Head of caudate nucleus (tissue), 42 donors: ENCODE results near the gene QKI.

Experiments
- DNase-seq, 42 donors: peaks; one replicate each; pipeline versions ENCODE4 v3.0.0 to v3.0.0-alpha.2; 2020 to 2021; ENCODE audit warnings: mixed read lengths in 7 of 42
- intact Hi-C: fragments of 100-400 bp; cut with DNase I; formaldehyde crosslinking; loops from one replicate; pipeline ENCODE4 v1.15.0; 2022

The QKI gene

DNA sequence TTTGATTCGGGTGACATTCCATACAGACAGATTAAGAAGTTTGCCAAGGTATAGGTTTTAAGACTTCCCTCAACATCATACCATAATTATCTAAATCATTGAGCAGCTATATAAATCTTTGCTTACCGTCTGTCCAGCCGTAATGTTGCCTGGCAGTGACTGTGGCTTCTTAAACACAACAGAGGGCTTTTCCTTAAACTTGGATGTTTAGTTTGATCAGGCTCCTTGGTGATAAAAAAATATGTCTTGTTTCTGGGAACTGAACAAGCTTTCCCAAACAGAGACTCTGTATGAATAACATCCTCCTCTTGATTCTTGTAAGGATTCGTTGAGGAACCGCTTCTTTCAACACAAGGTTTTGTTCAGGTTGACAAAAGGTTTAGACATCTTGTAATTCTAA, 130.9 kb downstream of the QKI start:
- no peak for DNase-seq
- intact Hi-C loops = no loop called here

DNA sequence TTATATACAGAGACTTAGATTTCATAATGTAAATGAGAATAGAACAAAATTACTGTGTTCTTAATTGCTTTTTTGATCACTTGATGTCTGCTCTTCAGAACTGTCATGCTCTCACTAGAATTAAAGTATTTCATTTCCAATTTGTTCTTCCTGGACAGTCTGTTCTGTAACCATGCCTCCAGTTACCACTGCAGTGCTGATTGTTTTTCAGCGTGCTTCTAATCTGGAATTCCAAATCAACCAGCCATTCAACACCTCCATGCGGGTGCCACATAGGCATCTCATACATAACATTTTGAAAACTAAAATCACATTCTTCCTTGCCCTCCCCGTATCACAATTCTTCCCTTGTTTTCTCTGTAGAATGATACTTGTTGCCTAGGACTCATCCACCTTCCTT, 132.8 kb downstream of the QKI start:
- DNase-seq = no peak

DNA sequence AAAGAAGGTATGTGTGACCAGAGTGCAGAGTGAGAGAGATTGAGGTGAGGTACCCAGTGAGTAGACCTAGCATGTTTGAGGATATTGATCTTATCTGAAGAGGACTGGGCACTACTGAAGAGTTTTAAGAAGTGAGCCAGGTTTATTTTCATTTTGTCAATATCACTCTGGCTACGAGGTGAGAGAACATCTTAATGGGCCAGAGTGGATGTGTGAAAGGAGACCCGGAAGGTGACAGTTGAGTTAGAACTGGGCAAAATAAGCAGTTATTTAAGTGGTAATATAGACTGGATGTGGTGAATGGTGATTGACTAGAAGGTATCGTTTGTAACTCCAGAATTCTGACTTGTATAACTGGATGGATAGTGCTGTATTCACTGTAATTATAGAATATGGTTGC, 134.1 kb downstream of the QKI start:
- no peak for DNase-seq
- intact Hi-C loops = no loop called here

More for the DNA sequence above, 132.8 kb downstream of the QKI start:
- intact Hi-C loops = no loop called here

DNA sequence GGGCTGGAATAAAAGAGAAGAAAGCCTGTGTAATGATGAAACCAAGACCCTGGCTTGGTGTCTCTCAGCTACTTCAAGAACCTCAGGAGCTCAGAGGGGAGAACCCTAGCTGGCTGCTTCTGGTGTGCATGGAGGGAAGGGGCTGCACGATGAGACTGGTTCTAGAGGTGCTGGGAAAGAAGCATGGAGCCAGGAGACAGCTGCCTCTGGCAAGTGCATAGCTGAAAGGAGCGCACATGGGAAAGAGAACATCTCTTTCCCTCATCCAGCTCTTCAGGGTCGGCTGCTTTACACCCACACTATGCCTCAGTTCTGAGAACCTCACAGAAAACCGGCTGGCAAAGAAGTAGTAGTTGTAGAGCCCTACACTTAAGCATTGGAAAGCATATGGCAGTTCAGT, 139.5 kb downstream of the QKI start:
- intact Hi-C loops = no loop called here
- DNase-seq = no peak

DNA sequence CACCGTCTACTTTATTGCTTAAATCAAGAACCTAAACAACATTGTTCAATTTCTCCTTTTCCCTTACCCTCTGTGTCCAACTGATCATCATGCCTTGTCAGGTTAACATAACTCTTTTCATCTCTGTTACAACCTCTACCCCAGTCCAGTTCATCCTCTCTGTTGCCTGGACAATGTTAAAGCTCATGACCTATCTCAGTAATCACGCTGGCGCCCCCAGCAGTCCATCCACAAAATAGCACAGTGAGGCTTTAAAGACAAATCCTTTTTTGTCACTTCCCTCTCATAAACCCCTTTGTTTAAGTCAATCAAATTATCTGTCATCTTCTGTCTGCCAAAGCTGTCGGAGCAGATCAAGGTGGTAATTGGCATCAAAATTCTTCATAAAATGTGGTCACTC, 140.1 kb downstream of the QKI start:
- peak in 25 of 42 donors; percentile 24 to 80 (median 50) for DNase-seq
- intact Hi-C loops = no loop called here

DNA sequence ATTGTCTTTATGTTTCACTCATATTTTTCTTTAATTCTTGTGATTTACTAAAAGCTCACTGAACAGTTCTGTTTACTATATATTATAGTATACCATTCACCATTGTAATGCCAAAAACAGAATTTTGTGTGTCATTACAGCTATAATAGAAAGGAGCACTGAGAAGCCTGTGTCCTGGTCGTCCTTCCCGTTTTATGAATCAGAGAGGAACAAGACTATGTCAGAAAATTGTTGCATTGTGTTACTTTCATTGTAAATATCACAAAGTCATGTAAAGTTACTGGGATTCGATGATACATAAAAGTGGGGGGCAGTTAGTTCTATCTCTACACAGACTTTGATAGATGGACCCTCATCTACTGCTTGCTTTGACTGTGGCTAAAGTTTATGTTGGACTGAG, 145.1 kb downstream of the QKI start:
- intact Hi-C loops = no loop called here
- DNase-seq = no peak

DNA sequence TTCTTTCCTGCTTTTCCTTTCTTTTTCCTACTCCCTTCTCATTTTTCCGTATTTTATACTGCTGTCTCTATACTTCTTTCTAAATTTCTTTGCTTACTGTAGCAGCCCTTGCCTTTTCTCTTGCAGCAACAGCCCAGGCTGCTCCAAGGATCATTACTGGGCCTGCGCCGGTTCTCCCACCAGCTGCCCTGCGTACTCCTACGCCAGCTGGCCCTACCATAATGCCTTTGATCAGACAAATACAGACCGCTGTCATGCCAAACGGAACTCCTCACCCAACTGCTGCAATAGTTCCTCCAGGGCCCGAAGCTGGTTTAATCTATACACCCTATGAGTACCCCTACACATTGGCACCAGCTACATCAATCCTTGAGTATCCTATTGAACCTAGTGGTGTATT, 148.8 kb downstream of the QKI start:
- intact Hi-C loops = no loop called here
- DNase-seq = peak in 13 of 42 donors; percentile 31 to 72 (median 49)

DNA sequence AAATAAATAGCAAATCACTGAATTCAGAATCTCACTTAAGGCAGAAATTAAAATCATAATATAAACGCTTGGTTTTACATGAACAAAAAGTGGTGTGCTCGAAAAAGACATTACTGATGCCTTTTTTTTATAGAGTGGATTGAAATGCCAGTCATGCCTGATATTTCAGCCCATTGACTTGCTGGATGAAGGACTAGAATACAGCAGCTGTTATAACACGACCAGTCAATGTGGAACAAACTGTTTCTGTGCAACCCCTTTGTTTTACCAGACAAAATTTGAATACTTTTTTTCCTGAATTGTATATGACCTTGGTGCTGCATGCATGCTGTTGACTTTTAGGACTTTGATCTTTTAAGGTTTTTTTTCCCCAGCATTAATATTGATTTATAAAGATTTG, 150.0 kb downstream of the QKI start:
- intact Hi-C loops = no loop called here
- no peak for DNase-seq

DNA sequence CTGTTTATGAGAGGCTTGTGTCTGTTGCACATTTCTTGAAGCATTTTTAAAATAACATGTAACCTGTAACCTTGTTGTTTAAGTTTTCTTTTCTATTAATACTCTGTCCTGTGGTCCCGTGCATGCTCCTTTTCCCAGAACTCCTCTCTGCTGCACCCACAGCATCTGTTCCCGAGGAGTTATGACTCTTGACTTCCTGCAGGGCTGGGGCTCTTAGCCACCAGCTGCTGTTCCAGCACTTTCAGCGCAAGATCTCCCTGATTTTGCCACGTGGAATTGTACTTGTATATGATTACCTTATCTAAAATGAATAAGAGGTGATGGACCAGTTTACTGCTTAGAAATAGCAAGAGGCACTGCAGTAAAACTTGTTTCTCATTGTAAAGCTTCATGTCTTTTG, 150.6 kb downstream of the QKI start:
- intact Hi-C loops = no loop called here
- DNase-seq = no peak

DNA sequence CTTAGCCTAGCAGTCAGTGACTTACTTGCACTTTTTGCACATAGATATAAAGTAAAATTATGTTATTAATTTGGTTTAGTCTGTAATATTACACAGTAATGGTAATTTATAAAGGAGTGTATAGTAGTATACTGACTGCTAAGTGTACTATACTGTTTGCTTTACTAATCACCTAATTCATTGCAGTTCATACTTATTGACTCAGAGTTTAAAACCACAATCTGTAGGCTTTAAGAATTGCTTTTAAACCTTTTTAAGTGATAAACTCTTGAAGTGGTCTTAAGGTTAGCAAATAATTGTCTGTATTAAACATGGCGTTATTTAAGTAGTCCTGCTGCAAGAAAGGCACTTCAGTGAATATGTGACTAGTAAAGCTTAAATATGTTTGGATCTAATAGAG, 151.5 kb downstream of the QKI start:
- no peak for DNase-seq
- intact Hi-C loops = no loop called here

DNA sequence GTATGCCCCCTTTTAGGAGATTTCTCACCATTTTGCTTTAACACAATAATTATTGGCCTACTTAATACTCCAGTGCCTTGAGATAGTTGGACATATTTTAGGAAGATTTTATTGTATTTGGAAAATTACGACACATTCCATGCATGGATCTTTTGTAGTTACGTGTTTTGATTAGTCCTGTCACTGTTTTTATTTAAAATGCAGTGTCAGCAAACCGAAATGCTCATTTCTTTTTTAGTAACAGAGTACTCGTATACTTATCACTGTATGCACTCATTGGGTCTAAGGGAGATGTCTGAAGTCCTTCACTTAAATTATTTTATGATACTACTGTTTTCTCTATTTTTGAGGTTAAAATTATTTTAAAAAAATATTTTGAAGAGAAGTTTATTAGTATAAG, 153.8 kb downstream of the QKI start:
- intact Hi-C loops = no loop called here
- DNase-seq = no peak

DNA sequence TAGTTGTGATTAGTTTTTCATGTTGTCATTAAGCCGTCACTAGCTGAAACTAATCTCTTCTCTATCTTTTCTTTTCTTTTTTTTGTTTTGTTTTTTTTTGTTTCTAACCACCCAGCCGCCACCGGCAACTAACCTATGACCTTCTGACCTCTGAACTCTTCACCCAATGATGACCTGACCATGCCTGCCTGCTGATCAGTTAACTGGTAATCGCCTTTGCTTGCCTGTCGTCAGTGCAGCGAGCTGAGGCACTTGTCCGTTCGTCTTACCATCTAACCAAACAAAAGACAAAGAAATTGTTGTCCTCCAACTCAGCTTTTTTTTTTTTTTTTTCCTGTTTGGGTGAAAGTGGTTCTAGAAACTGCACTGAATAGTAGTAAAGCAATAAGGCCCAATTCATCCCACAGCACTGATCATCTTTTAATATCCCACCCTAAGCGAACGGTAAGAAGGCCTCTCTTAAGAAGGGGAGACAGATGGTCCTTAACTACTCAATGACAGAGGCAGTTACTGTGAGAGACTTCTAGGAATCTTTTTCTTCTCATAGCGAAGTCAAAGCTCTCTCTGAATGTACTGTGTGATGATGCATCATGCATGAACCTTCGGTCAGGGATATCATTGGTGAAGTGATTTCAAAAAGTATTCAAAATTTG, 156.2 kb downstream of the QKI start:
- DNase-seq = peak in 3 of 42 donors; percentile 29 to 66 (median 54)
- intact Hi-C loops = loop anchor here (5.0 to 10.0 kb wide), 2 partner anchors 138 to 386 kb away; no protein-coding TSS in a partner anchor

DNA sequence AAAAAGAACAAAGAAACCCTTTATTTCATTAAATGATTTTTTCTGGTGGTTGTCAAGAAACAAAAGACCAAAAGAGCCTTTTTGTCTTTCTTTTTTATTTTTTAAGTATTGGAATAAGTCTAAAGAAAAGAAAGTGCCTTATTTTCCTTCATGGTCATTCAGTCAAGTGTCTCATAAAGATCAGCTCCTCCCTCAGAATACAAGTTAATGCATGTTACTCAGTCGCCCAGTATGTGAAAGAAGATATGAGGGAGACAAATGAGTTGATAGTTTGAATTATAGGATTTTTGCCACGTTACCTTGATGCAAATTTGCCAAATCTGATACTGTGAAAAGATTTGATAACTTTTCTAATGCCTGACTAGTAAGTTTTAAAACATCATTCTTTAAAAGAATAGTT, 157.2 kb downstream of the QKI start:
- no peak for DNase-seq
- intact Hi-C loops = loop anchor here (5.0 to 10.0 kb wide), 2 partner anchors 139 to 387 kb away; no protein-coding TSS in a partner anchor

DNA sequence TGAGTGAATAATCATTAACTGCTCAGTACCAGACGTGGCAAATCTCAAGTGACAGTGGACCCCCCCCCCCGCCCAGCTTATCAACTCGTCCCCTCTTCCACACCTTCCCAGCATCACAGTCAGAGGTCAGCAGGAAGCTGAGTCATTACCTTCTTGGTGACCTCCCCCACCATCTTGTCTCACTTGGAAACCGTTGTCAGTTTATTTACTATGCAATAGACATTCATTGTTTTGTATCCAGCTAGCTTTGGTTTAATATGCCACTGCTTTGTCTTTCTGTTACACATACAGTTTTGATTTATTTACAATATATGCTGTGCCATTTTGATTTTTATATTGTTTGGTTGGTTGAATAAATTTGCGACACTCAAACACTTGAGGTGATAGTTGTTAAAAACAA, 158.1 kb downstream of the QKI start:
- intact Hi-C loops = loop anchor here (5.0 to 10.0 kb wide), 2 partner anchors 140 to 388 kb away; no protein-coding TSS in a partner anchor
- no peak for DNase-seq

DNA sequence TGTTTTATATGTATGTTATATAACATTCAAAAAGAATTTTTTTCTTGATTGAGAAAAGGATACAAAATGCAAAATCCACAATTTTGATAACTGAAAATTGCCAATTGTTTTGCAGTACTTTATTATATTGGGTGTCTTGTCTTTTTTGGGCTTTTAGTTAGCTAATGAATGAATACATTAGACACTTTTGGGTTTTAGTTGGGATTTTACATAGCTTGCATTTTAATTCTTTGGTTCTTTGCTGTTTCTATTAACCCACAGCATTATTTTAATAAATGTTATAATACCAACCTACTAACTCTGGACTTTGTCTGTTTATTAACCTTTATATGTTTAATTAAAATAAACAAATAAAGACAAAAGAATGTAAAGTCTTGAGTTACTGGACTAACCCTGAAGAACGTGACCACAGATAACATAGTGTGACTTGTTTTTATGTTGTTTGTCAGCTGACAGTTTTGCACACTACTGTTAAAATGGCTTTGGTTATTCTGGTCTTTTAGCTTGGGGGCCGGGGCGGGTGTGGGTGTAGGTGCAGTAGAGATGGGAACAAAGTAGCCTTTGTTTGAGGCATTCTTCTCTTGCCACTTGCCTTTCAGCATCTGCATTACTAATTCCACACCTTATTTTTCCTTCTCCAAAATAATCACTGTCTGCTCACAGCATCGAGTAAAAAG, 159.1 kb downstream of the QKI start:
- DNase-seq = no peak
- intact Hi-C loops = loop anchor here (5.0 to 10.0 kb wide), 2 partner anchors 141 to 389 kb away; no protein-coding TSS in a partner anchor

DNA sequence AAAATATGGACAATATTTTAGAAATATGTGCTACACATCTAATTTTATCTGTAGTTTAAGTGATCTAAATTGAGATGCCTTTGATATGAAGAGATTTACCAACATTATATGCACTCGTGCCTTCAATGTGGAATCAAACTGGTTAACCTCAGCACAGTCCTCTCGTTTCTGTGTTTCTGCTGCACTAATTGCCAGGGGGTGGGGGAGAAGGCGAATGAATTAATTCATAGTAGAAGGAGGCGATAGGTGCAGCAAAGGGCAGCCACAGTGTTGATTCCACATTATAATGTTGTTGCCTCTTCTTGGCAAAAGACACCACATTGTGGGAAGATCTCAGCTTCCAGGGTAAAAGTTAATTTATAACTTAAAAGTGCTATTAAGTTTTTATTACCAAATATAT, 161.6 kb downstream of the QKI start:
- intact Hi-C loops = loop anchor here (10.0 kb wide), 1 partner anchor 391 kb away; no protein-coding TSS in a partner anchor
- DNase-seq = no peak

DNA sequence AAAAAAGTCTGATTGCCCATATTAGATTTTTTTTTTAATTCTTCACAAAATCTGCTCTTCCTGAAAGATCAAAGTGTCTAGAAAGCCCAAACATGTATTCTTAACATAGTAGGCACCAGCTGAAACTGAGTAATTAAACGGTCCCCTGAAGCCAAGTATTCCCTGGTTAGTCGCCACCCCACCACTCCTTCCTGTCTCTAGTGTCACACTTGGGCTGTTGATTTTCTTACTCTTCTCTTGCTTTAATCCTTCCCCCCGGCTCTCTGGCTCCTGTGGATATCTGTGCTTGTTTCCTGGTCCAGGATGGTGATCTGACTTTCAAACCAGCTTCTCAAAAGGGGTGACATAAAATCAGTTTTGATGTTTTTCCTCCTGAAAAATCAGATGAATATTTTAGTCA, 162.9 kb downstream of the QKI start:
- intact Hi-C loops = loop anchor here (10.0 kb wide), 1 partner anchor 393 kb away; no protein-coding TSS in a partner anchor
- no peak for DNase-seq

DNA sequence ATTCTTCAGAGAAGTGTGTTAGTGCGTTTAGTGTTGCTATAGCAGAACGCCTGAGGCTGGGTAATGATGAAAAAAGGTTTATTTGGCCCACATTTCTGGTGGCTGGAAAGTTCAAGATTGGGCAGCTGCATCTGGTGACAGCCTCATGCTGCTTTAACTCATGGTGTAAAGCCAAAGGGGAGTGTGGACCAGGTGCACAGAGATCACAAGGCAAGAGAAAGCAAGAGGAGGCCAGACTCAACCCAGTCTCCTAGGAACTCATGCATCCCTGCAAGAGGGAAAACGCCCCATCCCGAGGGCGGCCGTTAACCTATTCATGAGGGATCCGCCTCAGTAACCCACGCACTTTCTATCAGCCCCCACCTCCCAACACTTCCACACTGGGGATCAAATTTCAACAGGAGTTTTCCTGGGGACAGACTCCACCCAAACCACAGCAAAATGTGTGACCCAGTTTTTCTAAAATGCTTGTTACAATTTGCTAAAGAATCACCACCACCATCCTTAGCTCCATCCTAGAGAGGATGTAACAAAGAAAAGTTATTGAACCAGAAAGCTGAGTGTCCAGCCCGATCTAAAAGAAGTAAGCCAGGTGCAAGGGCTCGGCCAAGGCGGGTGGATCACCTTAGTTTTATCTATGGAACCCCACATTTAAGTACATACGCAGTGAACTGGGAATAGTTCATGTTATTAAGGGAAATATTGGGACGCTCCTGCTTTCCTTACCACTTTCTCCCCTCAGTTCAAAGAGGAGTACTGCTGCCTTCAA, 164.8 kb downstream of the QKI start:
- intact Hi-C loops = loop anchor here (10.0 kb wide), 1 partner anchor 394 kb away; no protein-coding TSS in a partner anchor
- DNase-seq = peak; percentile 53 to 89 (median 72)

DNA sequence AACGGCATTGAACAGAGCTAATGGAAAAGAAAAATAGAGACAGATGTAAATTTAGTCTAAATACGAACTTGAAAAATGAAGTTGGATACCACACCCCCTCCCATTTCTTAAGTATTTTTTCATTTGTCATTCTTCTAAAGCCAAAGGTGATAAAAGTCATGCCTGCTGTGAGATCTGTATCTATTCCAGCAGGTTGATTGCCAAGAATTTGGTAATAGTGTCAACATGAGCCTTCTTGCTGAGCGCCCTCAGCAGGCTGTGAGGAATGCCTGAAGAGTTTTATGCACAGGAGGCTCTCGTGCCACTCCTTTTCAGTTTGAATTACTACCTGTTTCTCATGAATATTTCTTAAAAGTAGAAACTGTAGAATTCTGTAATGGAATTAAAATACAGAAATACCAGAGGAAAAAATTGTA, 165.4 kb downstream of the QKI start:
- intact Hi-C loops = loop anchor here (10.0 kb wide), 2 partner anchors 375 to 395 kb away; no protein-coding TSS in a partner anchor
- peak in 10 of 42 donors; percentile 15 to 74 (median 45) for DNase-seq
